ENCODE results near the gene PHKB. TPM values are rescaled to one million over a fixed set of nuclear protein-coding genes. Genes with fewer than 3 reads are reported as not detected.

Gene PHKB
- polyA plus RNA-seq, 1 experiment: 78.7 TPM

GRCh38 chr16:47687694-47688093, 226.6 kb downstream of the PHKB start:
- ChIA-PET POLR2A (no interaction called here), CTCF (interaction anchor here (2.7 kb wide), 1 partner anchor 546 kb away, joined by 9 read pairs; no protein-coding TSS in a partner anchor)
- DNase-seq (ENCODE audit: low read depth, low spot score): no peak
- Histone ChIP-seq H3K27me3 (ENCODE audit: control insufficient read depth, insufficient read depth, low read length) (no peaks in the 10 kb centered on the region), H3K9me3 (ENCODE audit: control insufficient read depth, insufficient read depth, low read length) (peaks cover 4% of the 10 kb centered on the region), H3K4me3 (ENCODE audit: low read depth, low read length) (no peak overlapping the region), H3K27ac (ENCODE audit: low read depth, low read length) (no peak overlapping the region)
- TF ChIP-seq CTCF (IDR thresholded peaks at IDR 0.05; ENCODE audit: low read depth, low read length): no peak

- no peak for DNase-seq (ENCODE audit: low read depth, low spot score)
- Histone ChIP-seq H3K27me3 (ENCODE audit: control insufficient read depth, insufficient read depth, low read length) (no peaks in the 10 kb centered on the region), H3K4me3 (ENCODE audit: low read depth, low read length) (no peak overlapping the region), H3K9me3 (ENCODE audit: control insufficient read depth, insufficient read depth, low read length) (no peaks in the 10 kb centered on the region), H3K27ac (ENCODE audit: low read depth, low read length) (no peak overlapping the region)
- CTCF ChIA-PET: interaction anchor here (0.8 to 1.2 kb wide), 3 partner anchors 17 to 471 kb away, joined by 3 read pairs; no protein-coding TSS in a partner anchor
- POLR2A ChIA-PET: no interaction called here
- TF ChIP-seq CTCF (IDR thresholded peaks at IDR 0.05; ENCODE audit: low read depth, low read length): no peak
Observed at GRCh38 chr16:47693226-47693625, 232.1 kb downstream of the PHKB start.

- H3K9me3 ChIP-seq (ENCODE audit: control insufficient read depth, insufficient read depth, low read length): no peaks in the 10 kb centered on the region
- TF ChIP-seq CTCF (IDR thresholded peaks at IDR 0.05; ENCODE audit: low read depth, low read length): no peak
- POLR2A ChIA-PET: no interaction called here
- no peak overlapping the region for H3K4me3 ChIP-seq (ENCODE audit: low read depth, low read length)
- no peaks in the 10 kb centered on the region for H3K27me3 ChIP-seq (ENCODE audit: control insufficient read depth, insufficient read depth, low read length)
- DNase-seq (ENCODE audit: low read depth, low spot score): no peak
- H3K27ac ChIP-seq (ENCODE audit: low read depth, low read length): no peak overlapping the region
- CTCF ChIA-PET: no interaction called here
Observed at GRCh38 chr16:47694543-47694942, 233.4 kb downstream of the PHKB start.

GRCh38 chr16:47695756-47696155, 234.6 kb downstream of the PHKB start:
- Histone ChIP-seq H3K4me3 (ENCODE audit: low read depth, low read length) (no peak overlapping the region), H3K9me3 (ENCODE audit: control insufficient read depth, insufficient read depth, low read length) (no peaks in the 10 kb centered on the region), H3K27ac (ENCODE audit: low read depth, low read length) (no peak overlapping the region), H3K27me3 (ENCODE audit: control insufficient read depth, insufficient read depth, low read length) (no peaks in the 10 kb centered on the region)
- ChIA-PET CTCF (no interaction called here), POLR2A (no interaction called here)
- TF ChIP-seq CTCF (IDR thresholded peaks at IDR 0.05; ENCODE audit: low read depth, low read length): no peak
- DNase-seq (ENCODE audit: low read depth, low spot score): no peak

GRCh38 chr16:47697826-47698225, 236.7 kb downstream of the PHKB start:
- Histone ChIP-seq H3K27ac (ENCODE audit: low read depth, low read length) (no peak overlapping the region), H3K4me3 (ENCODE audit: low read depth, low read length) (no peak overlapping the region), H3K9me3 (ENCODE audit: control insufficient read depth, insufficient read depth, low read length) (no peaks in the 10 kb centered on the region), H3K27me3 (ENCODE audit: control insufficient read depth, insufficient read depth, low read length) (no peaks in the 10 kb centered on the region)
- TF ChIP-seq CTCF (IDR thresholded peaks at IDR 0.05; ENCODE audit: low read depth, low read length): no peak
- ChIA-PET CTCF (no interaction called here), POLR2A (no interaction called here)
- no peak for DNase-seq (ENCODE audit: low read depth, low spot score)
